Smooth muscle cell (in vitro differentiated cells): Measurements from ENCODE around the gene CHCHD6. TPM values are rescaled to one million over a fixed set of nuclear protein-coding genes. Genes with fewer than 3 reads are reported as not detected.

Source experiments
- DNase-seq: peaks from one replicate; lab custom pipeline; 2025; ENCODE audit not compliant: unreplicated experiment; lab: John Stamatoyannopoulos, UW
- H2AFZ ChIP-seq: fragments of 200-600 bp; sonication (generic); 2 replicates; pipeline ENCODE4 v1.6.0; 2016; ENCODE audit warnings: antibody characterized with exemption, low read depth, mild to moderate bottlenecking
- H3F3A ChIP-seq: fragments of 200-600 bp; sonication (generic); 2 replicates; pipeline ENCODE4 v1.6.0; 2017; ENCODE audit warnings: antibody characterized with exemption, low read depth
- H3K27ac ChIP-seq: fragments of 200-600 bp; sonication (generic); 2 replicates; pipeline ENCODE4 v1.5.1; 2016; ENCODE audit warnings: low read depth, mild to moderate bottlenecking
- H3K27me3 ChIP-seq: fragments of 200-600 bp; sonication (generic); 2 replicates; pipeline ENCODE4 v1.6.1; 2016; ENCODE audit warnings: low read depth, mild to moderate bottlenecking
- H3K36me3 ChIP-seq: fragments of 200-600 bp; sonication (generic); 2 replicates; pipeline ENCODE4 v1.5.1; 2016; ENCODE audit warnings: low read depth
- H3K4me1 ChIP-seq: fragments of 200-600 bp; sonication (generic); 2 replicates; pipeline ENCODE4 v1.5.1; 2016; ENCODE audit warnings: low read depth
- H3K4me2 ChIP-seq: fragments of 200-600 bp; sonication (generic); 2 replicates; pipeline ENCODE4 v1.6.0; 2016; ENCODE audit warnings: mild to moderate bottlenecking
- H3K4me3 ChIP-seq: fragments of 200-600 bp; sonication (generic); 2 replicates; pipeline ENCODE4 v1.5.1; 2016; ENCODE audit warnings: mild to moderate bottlenecking
- H3K79me2 ChIP-seq: fragments of 200-600 bp; sonication (generic); 2 replicates; pipeline ENCODE4 v1.6.0; 2016; ENCODE audit warnings: low read depth, mild to moderate bottlenecking
- H3K9ac ChIP-seq: fragments of 200-600 bp; sonication (generic); 2 replicates; pipeline ENCODE4 v1.6.0; 2016; ENCODE audit warnings: low read depth
- H3K9me3 ChIP-seq: fragments of 200-600 bp; sonication (generic); replicated peaks from 2 replicates; pipeline ENCODE4 v1.5.1; 2016; ENCODE audit warnings: low read depth
- H4K20me1 ChIP-seq: fragments of 200-600 bp; sonication (generic); 2 replicates; pipeline ENCODE4 v1.6.0; 2016; ENCODE audit warnings: low read depth
- WGBS: methylation state at CpG from one replicate; pipeline ENCODE4 v1.1.7; 2016; ENCODE audit warnings: low lambda C conversion rate; 5-methylcytosine and 5-hydroxymethylcytosine counted together
- polyA plus RNA-seq: library from polyadenylated mRNA; unstranded; fragments of >200 nt; fragmentation: Nextera tagmentation; extraction: Ambion mirVana; gene quantifications from 2 replicates; pipeline ENCODE4 v1.2.1, GENCODE V29; 2016
- total RNA-seq: library from RNA; depleted of rRNA; stranded (reverse); fragments of >200 nt; gene quantifications from 2 replicates; pipeline ENCODE4 v1.2.3, GENCODE V29; 2014
- TF ChIP-seq, protein P1 (sequence below): fragments of 200-600 bp; sonication (generic); IDR thresholded peaks from 2 replicates; pipeline ENCODE4 v1.5.1; 2017; ENCODE audit warnings: borderline replicate concordance, mild to moderate bottlenecking, antibody characterized with exemption; ENCODE audit not compliant: insufficient read depth, poor library complexity, severe bottlenecking

CHCHD6 gene
- total and polyA plus RNA-seq, 2 experiments from 2014 or later: 6.7 to 27.2 TPM

DNA sequence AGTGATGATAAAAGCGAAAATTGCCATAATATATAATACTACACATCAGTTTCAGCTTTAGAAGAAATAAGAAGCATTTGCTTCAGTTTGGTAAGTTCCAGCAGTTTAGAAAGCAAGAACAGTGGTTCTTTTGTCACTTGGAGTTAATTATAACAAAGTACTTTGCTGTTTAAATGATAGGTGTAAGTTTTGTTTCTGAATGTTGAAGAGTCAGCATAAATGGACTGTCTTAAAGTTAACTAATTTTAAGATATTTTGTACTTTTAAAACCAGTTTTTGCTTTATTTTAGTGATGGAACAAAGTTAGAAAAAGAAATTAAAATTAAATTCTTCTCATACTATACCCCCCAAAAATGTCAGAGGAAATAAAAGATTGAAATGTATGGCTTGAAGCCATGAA lies 24.6 kb downstream of the CHCHD6 start:
- no peak for DNase-seq
- no peak overlapping the region for H3K4me3 ChIP-seq
- H2AFZ ChIP-seq: no peak overlapping the region
- H3K4me2 ChIP-seq: no peak overlapping the region
- no peaks in the 10 kb centered on the region for H3K27me3 ChIP-seq
- 96% methylated on average over 1 of the region's 1 CpG for WGBS
- no peaks in the 10 kb centered on the region for H4K20me1 ChIP-seq
- H3K79me2 ChIP-seq: no peaks in the 10 kb centered on the region
- no peak overlapping the region for H3K9ac ChIP-seq
- no peaks in the 10 kb centered on the region for H3K4me1 ChIP-seq
- H3F3A ChIP-seq: no peaks in the 10 kb centered on the region
- no peaks in the 10 kb centered on the region for H3K36me3 ChIP-seq
- TF ChIP-seq, protein P1, sequence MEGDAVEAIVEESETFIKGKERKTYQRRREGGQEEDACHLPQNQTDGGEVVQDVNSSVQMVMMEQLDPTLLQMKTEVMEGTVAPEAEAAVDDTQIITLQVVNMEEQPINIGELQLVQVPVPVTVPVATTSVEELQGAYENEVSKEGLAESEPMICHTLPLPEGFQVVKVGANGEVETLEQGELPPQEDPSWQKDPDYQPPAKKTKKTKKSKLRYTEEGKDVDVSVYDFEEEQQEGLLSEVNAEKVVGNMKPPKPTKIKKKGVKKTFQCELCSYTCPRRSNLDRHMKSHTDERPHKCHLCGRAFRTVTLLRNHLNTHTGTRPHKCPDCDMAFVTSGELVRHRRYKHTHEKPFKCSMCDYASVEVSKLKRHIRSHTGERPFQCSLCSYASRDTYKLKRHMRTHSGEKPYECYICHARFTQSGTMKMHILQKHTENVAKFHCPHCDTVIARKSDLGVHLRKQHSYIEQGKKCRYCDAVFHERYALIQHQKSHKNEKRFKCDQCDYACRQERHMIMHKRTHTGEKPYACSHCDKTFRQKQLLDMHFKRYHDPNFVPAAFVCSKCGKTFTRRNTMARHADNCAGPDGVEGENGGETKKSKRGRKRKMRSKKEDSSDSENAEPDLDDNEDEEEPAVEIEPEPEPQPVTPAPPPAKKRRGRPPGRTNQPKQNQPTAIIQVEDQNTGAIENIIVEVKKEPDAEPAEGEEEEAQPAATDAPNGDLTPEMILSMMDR: no peak
- H3K27ac ChIP-seq: no peak overlapping the region
- H3K9me3 ChIP-seq: no peaks in the 10 kb centered on the region

DNA sequence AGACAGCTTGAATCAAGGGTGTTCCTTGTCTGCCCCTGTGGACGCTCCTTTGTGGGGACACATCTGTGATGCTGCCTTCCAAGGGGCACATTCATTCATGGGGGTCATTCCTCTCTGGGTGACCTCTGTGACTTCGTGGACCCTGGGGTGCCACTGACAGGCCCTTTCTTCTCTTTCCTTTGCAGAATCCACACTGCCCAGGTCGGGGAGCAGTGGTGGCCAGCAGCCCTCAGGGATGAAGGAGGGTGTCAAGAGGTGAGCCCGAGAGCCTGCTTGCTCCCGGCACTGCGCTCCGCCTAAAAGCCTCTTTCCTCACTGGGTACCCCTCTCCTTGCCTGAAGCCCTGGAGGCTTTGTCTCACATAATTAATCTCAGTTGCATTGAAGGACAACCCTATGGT lies 26.3 kb downstream of the CHCHD6 start:
- Histone ChIP-seq H3K9me3 (no peaks in the 10 kb centered on the region), H3K4me2 (no peak overlapping the region), H2AFZ (no peak overlapping the region), H3K79me2 (no peaks in the 10 kb centered on the region), H3K9ac (no peak overlapping the region), H3K27ac (no peak overlapping the region), H3K27me3 (no peaks in the 10 kb centered on the region), H3F3A (no peaks in the 10 kb centered on the region), H3K4me3 (no peak overlapping the region), H3K4me1 (no peaks in the 10 kb centered on the region), H4K20me1 (no peaks in the 10 kb centered on the region), H3K36me3 (no peaks in the 10 kb centered on the region)
- TF ChIP-seq, protein P1: no peak
- no peak for DNase-seq
- 95% methylated on average over 7 of the region's 7 CpGs for WGBS

DNA sequence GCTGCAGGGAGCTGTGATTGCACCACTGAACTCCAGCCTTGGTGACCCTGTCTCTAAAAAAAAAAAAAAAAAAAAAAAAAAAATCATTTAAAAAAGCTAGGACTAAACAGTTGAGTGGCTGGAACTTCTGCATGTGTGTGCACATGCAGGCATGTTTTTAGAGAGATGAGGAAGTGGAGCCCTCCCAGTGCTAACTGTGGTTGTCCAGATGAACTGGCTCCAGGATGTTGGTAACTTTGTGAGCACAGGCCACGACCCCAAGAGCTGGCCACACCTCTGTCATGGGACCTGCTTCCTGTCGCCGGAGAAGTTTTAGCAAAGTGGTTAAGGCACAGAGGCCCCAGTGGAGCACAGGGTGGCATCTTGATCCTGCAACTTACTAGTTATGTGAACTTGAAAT lies 27.0 kb downstream of the CHCHD6 start:
- Histone ChIP-seq H3K36me3 (no peaks in the 10 kb centered on the region), H3K27ac (no peak overlapping the region), H2AFZ (no peak overlapping the region), H3K9ac (no peak overlapping the region), H3K4me1 (no peaks in the 10 kb centered on the region), H3K27me3 (no peaks in the 10 kb centered on the region), H3K4me2 (no peak overlapping the region), H3K9me3 (no peaks in the 10 kb centered on the region), H3K4me3 (no peak overlapping the region), H4K20me1 (no peaks in the 10 kb centered on the region), H3K79me2 (no peaks in the 10 kb centered on the region), H3F3A (no peaks in the 10 kb centered on the region)
- WGBS: 98% methylated on average over 3 of the region's 3 CpGs
- no peak for DNase-seq
- TF ChIP-seq, protein P1: no peak

DNA sequence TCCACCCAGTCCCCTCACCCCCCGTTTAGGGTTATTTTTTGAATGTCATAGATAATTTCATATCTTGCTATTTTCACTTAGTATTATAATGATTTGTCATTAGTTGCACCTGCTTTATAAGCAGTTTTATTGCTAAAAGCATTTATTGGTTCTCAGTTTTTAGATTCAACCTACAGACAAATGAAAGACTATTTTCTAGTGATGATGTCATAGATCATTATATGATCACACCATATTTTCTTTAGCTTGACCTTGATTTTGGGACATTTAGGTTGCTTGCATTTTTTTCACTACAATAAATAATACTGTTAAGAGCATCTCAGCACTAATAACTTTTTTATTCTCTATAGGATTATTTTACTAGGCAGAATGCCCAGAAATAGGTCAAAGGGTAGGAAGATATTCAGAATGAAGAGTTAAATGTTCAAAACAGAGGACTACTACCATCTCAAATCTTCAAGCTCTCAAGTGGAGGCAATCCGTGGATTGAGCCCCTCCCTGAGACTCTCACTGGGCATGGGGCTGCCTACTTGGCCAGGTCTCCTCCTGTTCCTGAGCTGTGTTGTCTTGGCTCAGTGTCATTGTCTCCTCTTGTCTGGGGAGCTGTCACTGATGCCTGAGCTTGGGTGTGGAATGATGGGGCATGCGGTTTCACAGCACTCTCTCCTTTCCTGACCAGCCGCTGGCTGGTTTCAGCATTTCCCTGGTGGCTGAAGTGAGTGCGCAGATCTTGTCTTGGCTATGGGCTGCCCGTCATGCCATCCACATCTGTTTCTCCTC lies 28.4 kb downstream of the CHCHD6 start:
- TF ChIP-seq, protein P1: no peak
- no peaks in the 10 kb centered on the region for H3K79me2 ChIP-seq
- DNase-seq: no peak
- H3F3A ChIP-seq: no peaks in the 10 kb centered on the region
- H3K4me1 ChIP-seq: no peaks in the 10 kb centered on the region
- WGBS: 87% methylated on average over 6 of the region's 6 CpGs
- no peaks in the 10 kb centered on the region for H3K27me3 ChIP-seq
- no peaks in the 10 kb centered on the region for H3K36me3 ChIP-seq
- H3K4me3 ChIP-seq: no peak overlapping the region
- no peak overlapping the region for H3K27ac ChIP-seq
- H3K9ac ChIP-seq: no peak overlapping the region
- no peaks in the 10 kb centered on the region for H3K9me3 ChIP-seq
- H4K20me1 ChIP-seq: no peaks in the 10 kb centered on the region
- H3K4me2 ChIP-seq: no peak overlapping the region
- H2AFZ ChIP-seq: no peak overlapping the region
